Activated naive CD8-positive, alpha-beta T cell treated with anti-CD3 and anti-CD28 coated beads, Interleukin-2, amount 50 U/mL, for 16 hours (primary cell): ENCODE data around the gene COL4A6.
"Not testable (repeated sequence)": the region's sequence is repeated elsewhere in the genome, so short reads cannot be mapped to it uniquely, and the experiment has no call there.

ENCODE experiments used
- DNase-seq: peaks from one replicate; pipeline ENCODE4 v3.0.0-alpha.2; 2020; ENCODE audit warnings: low read depth, low spot score

The COL4A6 gene

GRCh38 chrX:108438110-108438623 is at the start of gene COL4A6:
COL4A6 (minus strand) TSS chrX:108438422; CDS start chrX:108438196, 226 bp downstream.
- DNase-seq, result no peak

GRCh38 chrX:108485960-108486359 is 47.7 kb upstream of the COL4A6 start:
- DNase-seq, result no peak

- no peak for DNase-seq
Measured at GRCh38 chrX:108484251-108484650, 46.0 kb upstream of the COL4A6 start.

GRCh38 chrX:108481528-108481927 is 43.3 kb upstream of the COL4A6 start:
- not testable (repeated sequence) for DNase-seq

GRCh38 chrX:108473979-108474378 is 35.8 kb upstream of the COL4A6 start:
- DNase-seq, result no peak

GRCh38 chrX:108468486-108468885 is 30.3 kb upstream of the COL4A6 start:
- DNase-seq, result no peak

- no peak for DNase-seq
Measured at GRCh38 chrX:108464604-108465003, 26.4 kb upstream of the COL4A6 start.

GRCh38 chrX:108456971-108457477 is 18.8 kb upstream of the COL4A6 start:
- no peak for DNase-seq

- DNase-seq, result no peak
Measured at GRCh38 chrX:108453841-108454240, 15.6 kb upstream of the COL4A6 start.

- no peak for DNase-seq
Measured at GRCh38 chrX:108447303-108447702, 9.1 kb upstream of the COL4A6 start.

- no peak for DNase-seq
Measured at GRCh38 chrX:108442901-108443464, 4.8 kb upstream of the COL4A6 start.

- no peak for DNase-seq
Measured at GRCh38 chrX:108439961-108440696, 1.9 kb upstream of the COL4A6 start.

GRCh38 chrX:108439426-108439942 is 1.3 kb upstream of the COL4A6 start, which contains the start of gene COL4A5:
COL4A5 (plus strand) TSS chrX:108439838; CDS start chrX:108440126, 288 bp downstream.
- DNase-seq, result no peak

GRCh38 chrX:108437349-108438109 is 693 bp downstream of the COL4A6 start:
- DNase-seq, result no peak

GRCh38 chrX:108435261-108435660 is 3.0 kb downstream of the COL4A6 start:
- no peak for DNase-seq

- no peak for DNase-seq
Measured at GRCh38 chrX:108426262-108426661, 12.0 kb downstream of the COL4A6 start.

- DNase-seq, result no peak
Measured at GRCh38 chrX:108420481-108420880, 17.7 kb downstream of the COL4A6 start.

GRCh38 chrX:108419401-108419800 is 18.8 kb downstream of the COL4A6 start:
- no peak for DNase-seq

GRCh38 chrX:108417257-108417656 is 21.0 kb downstream of the COL4A6 start:
- no peak for DNase-seq

- no peak for DNase-seq
Measured at GRCh38 chrX:108415891-108416290, 22.3 kb downstream of the COL4A6 start.

GRCh38 chrX:108415146-108415545 is 23.1 kb downstream of the COL4A6 start:
- DNase-seq, result no peak

- DNase-seq, result no peak
Measured at GRCh38 chrX:108412783-108413182, 25.4 kb downstream of the COL4A6 start.
